RPMI7951 (cell line): ENCODE data around the gene C5AR1. TPM values are rescaled to one million over a fixed set of nuclear protein-coding genes. Genes with fewer than 3 reads are reported as not detected.
"Not testable (repeated sequence)": the region's sequence is repeated elsewhere in the genome, so short reads cannot be mapped to it uniquely, and the experiment has no call there.

Experiments
- DNase-seq: peaks from one replicate; pipeline ENCODE4 v3.0.0-alpha.2; 2012; ENCODE audit warnings: low read depth
- total RNA-seq: library from RNA; depleted of rRNA; stranded (reverse); fragments of >200 nt; shearing (Covaris generic); gene quantifications from 2 replicates; pipeline ENCODE4 v1.2.3, GENCODE V29; 2014

C5AR1 gene
- total RNA-seq, 1 experiment from 2014 or later, result not detected

DNA sequence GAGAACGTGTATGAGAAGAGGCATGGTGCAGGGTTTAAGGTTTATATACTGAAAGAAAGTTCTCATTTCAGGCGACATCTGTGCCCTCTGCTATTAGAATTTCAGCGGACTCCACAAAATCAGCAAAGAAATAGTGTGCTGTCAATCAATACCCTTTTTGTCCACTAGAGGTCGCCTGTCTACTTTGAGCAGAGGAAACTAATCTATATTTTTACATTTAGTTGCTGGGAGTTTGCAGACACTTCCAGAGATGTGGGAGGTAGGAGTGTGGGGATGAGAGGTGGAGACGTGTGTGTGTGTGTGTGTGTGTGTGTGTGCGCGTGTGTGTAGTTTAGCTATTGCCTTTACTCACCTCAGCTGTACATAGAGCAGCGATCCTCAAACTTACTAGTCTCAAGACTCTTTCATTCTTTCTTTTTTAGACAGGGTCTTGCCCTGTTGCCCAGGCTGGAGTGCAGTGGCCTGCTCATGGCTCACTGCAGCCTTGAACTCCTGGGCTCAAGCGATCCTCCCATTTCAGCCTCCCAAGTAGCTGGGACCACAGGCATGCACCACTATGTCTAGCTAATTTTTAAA is 25.2 kb upstream of the C5AR1 start:
- DNase-seq, result peak; percentile 62

DNA sequence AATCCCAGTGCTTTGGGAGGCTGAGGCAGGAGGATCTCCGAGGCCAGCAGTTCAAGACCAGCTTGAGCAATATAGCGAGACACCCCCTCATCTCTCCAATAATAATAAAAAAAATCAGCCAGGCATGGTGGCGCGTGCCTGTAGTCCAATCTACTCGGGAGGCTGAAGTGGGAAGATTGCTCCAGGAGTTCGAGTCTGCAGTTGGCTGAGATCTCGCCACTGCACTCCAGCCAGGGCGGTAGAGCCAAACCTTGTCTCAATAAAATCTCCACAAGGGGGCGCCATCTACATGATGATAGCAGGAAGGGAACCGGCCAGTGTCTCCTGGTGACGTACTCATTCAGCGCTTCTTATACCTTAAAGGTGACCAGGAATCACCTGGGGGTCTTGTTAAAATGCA is 13.6 kb upstream of the C5AR1 start:
- peak; percentile 69 for DNase-seq

DNA sequence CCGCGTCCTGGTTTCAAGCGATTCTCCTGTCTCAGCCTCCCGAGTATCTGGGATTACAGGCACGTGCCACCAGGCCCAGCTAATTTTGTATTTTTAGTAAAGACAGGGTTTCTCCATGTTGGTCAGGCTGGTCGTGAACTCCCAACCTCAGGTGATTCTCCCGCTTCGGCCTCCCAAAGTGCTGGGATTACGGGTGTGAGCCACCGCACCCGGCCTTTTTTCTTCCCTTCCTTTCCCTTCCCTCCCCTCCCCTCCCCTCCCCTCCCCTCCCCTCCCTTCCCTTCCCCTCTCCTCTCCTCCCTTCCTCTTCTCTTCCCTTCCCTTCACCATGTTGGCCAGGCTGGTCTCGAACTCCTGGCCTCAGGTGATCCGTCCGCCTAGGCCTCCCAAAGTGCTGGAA is 8.8 kb upstream of the C5AR1 start:
- DNase-seq, result not testable (repeated sequence)

DNA sequence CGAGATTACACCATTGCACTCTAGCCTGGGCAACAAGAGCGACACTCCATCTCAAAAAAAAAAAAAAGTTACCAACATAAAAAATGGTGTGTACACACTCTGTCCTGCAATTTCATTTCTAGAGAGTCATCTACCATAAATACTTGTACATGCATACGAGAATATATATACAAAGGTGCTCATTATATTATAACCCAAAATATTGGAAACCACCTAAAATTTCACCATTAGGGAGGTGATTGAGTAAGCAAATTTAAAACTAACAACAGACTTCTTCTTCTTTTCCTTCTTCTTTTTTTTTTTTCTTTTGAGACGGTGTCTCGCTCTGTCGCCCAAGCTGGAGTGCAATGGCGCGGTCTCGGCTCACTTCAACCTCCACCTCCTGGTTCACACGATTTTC is 7.4 kb upstream of the C5AR1 start:
- no peak for DNase-seq

DNA sequence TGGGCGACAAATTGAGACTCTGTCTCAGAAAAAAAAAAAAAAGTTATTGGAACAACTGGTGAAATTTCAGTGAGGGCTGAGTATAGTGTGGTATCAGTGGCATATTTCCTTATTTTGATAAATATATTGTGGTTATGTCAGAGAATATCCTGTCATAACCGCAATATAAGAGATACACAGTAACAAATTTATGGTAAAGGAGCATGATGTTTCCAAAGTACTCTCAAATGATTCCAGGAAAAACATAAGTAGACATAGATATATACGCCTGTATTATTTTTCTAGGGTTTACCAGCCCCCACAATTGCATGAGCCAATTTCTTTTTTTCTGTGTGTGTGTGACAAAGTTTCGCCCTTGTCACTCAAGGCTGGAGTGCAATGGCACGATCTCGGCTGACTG is 5.7 kb upstream of the C5AR1 start:
- no peak for DNase-seq

DNA sequence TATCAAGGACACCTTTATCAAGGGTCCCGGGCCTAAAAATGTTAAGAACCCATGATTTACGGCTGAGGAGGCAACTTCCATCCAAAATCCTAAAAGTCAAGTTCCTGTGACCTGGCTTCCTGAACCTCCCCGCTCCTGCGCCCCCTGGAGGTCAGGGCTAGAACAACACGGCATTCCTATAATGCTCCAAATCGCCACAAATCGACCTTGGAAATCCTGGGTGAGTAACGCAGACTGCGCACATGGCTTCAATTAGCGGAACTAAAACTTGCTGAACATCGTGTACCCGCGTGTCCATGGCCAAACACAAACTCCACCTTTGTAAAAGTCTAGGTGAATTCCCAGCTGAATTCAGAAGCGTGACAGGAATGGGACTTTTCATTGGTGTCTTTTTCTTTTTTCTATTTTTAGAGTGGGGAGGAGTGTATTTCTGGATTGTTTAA is 4.3 kb upstream of the C5AR1 start:
- peak; percentile 88 for DNase-seq

DNA sequence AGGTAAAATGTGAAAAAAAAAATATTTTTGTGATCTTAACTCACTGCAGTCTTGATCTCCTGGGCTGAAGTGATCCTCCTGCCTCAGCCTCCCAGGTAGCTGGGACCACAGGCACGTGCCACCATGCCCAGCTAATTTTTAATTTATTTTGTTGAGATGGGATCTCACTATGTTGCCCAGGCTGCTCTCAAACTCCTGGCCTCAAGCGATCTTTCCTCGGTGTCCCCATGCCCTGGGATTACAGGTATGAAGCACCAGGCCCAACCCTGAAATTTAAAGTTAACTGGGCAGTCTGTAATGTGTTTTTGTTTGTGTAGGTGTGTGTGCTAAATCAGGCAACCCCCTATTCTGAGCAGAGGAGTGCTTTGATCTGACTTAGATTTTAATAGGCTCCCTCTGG is 3.4 kb upstream of the C5AR1 start:
- DNase-seq, result no peak

DNA sequence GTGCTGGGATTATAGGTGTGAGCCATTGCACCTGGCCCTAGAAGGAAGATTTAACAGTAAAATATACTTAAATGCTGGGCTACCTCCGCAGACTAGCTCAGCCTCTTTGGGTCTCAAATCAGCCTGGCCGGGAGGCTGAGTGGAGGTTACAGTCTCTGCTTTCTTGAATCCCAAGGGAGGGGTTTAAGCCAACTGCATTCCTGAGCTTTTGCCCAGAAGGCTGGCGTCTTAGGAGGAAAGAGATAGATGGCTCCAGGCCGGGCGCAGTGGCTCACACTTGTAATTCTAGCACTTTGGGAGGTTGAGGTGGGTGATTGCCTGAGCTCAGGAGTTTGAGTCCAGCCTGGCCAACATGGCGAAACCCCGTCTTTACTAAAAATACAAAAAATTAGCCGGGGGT is 623 bp upstream of the C5AR1 start:
- no peak for DNase-seq

DNA sequence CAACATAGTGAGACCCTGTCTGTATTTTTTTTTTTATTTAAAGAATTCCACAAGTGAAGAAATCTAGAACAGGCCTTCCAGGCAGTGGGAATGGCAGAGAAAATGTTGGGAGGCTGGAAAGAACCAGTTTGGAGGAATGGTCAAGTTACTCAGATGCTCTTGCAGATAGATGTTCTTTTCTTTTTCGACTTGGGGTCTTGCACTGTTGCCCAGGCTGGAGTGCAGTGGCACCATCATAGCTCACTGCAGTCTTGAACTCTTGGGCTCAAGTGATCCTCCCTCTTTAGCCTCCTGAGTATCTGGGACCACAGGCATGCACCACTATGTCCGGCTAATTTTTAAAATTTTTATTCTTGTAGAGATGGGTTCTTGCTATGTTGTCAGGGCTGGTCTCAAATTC is 662 bp downstream of the C5AR1 start:
- DNase-seq, result no peak

DNA sequence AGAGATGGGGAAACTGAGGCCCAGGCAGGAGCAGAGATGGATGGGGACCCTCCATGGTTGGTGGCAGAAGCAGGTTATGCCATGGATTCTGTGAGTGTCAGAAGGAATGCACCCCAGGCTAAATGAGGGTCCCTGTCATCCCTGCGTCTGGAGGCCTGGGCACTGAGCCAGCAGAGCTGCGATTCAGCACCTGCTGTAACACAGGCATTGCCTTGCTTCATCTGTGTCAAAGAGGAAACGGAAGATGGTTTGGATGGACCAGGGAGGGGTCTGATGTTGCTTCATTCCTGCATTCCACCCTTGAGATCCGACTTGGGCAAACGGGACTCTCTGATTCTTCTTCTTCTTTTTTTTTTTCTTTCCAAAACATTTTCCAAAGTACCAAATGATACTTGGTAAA is 1.2 kb downstream of the C5AR1 start:
- DNase-seq, result peak; percentile 35

DNA sequence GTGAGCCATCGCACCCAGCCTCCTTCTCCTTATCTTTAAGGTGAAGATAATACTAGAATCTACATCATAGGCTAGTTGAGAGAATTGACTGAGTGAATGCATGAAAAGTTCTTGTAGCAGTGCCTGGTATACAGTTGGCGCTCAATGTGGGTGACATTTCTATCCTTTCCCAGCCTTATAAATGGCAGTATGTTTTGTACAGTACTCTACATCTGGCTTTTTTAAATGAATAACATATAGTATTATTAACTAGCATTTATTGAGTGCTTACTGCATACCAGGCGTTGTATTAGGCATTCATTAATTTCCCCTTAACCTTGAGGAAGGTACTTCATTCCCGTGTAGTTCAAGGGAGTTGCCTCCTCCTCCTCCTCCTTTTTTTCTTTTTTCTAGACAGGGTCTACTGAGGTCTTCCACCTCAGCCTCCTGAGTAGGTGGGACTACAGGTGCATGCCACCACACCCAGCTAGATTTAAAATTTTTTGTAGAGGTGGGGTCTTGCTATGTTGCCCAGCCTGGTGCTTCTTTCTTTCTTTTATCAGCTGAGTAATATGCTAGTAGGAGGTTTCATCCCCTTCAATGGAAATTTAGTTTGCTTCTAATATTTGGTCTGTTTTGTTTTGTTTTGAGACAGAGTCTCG is 2.8 kb downstream of the C5AR1 start:
- no peak for DNase-seq

DNA sequence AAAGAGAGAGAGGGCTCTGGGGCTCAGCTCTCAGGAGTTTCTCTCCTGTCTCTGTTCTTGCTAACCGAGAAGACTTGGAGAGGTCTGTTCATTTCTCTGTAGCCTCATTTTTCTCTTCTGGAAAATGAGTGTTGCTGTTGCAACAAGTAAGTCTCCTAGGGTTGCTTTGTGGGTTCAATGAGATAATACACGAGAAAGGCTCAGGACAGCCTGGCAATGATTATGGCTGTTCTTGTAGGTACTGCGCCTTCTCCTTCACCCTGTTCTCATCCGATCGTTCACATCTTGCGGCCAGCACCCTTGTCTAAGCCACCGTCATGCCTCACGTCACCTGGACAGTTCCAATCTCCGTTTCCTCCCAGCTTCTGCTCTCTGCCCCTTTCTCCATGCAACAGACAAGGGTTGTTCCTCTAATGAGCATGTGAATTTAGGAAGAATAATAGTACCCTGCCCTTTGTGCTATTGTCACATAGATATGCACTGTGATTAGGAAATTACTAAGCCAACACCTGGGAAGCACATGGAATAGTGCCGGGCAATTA is 4.2 kb downstream of the C5AR1 start:
- no peak for DNase-seq

DNA sequence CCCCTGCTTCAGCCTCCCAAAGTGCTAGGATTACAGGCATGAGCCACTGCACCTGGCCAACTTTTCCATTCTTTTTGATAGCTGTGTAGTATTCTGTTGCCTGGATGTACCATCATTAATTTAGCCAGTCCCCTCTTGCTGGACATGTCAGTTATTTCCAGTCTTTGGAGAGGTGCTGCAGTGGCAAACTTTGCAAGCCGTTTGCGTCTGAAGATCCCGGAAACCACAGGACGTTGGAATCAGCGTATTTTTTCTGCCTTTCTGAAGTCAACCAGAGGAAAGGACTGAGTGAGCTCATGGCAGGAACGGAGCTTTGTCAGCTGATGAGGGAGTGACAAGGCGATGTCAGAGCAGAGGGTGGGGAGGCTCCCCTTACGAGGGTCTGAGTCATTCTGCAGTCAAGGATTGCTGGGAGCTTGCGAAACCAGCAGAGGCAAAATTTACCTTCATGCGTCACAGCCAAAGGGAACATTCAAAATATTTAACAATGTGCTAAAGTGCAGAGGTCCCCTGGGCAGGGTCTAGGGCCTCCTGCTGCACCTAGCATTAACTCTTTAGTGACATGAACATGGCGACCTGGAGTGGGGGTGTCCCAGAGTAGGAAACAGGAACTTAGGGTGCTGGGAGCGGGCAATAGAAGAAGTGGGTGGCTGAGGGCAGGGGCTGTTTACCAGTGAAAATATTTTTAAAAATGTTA is 5.6 kb downstream of the C5AR1 start:
- peak; percentile 91 for DNase-seq

DNA sequence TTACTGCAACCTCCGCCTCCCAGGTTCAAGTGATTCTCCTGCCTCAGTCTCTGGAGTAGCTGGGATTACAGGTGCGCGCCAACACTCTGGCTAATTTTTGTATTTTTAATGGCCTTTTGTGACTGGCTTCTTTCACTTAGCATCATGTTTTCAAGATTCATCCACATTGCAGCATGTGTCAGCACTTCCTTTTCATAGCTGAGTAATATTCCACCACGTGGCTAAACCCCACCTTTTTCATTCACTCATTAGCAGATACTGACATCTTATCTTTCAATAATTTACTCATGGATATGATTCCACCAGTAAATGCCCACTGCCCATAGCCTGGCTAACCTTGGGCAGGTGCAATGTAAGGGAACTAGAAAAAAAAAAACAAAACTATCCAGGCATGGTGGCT is 6.9 kb downstream of the C5AR1 start:
- DNase-seq, result no peak

DNA sequence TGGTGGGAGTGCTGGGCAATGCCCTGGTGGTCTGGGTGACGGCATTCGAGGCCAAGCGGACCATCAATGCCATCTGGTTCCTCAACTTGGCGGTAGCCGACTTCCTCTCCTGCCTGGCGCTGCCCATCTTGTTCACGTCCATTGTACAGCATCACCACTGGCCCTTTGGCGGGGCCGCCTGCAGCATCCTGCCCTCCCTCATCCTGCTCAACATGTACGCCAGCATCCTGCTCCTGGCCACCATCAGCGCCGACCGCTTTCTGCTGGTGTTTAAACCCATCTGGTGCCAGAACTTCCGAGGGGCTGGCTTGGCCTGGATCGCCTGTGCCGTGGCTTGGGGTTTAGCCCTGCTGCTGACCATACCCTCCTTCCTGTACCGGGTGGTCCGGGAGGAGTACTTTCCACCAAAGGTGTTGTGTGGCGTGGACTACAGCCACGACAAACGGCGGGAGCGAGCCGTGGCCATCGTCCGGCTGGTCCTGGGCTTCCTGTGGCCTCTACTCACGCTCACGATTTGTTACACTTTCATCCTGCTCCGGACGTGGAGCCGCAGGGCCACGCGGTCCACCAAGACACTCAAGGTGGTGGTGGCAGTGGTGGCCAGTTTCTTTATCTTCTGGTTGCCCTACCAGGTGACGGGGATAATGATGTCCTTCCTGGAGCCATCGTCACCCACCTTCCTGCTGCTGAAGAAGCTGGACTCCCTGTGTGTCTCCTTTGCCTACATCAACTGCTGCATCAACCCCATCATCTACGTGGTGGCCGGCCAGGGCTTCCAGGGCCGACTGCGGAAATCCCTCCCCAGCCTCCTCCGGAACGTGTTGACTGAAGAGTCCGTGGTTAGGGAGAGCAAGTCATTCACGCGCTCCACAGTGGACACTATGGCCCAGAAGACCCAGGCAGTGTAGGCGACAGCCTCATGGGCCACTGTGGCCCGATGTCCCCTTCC is 10.5 kb downstream of the C5AR1 start:
- no peak for DNase-seq

DNA sequence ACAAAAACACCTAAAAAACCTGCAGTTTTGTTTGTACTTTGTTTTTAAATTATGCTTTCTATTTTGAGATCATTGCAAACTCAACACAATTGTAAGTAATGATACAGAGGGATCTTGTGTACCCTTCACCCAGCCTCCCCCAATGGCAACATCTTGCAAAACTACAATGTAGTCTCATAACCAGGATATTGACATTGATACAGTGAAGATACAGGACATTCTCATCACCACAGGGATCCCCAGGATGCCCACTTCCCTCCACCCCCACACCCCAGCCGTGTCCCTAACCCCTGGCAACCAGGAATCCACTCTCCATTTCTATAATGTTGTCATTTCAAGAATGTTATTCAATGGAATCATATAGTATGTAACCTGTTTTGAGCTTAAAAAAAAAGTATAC is 12.0 kb downstream of the C5AR1 start:
- no peak for DNase-seq

DNA sequence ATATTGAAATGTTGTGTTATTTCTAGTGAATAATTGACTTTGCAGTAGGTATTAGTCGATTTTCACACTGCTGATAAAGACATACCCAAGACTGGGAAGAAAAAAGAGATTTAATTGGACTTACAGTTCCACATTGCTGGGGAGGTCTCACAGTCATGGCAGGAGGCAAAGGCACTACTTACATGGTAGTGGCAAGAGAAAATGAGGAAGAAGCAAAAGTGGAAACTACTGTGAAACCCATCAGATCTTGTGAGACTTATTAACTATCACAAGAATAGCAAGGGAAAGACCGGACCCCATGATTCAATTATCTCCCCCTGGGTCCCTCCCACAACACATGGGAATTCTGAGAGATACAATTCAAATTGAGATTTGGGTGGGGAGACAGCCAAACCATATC is 12.4 kb downstream of the C5AR1 start:
- DNase-seq, result no peak

DNA sequence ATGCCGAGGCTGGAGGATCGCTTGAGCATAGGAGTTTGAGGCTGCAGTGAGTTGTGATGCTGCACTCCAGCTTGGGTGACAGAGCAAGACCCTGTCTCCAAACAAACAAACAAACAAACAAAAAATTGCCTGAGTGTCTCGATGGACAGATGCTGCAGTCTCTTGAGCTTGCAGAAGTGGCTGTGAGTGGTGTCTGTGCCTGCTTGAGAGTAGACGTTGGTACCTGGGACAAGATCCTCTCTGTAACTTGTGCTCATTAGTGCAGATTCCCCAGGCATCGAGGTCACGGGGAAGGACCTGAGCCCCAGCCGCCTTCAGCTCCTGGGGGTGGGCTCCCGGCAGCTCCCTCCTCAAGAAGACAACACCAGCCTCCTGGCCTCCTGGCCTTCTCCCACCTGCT is 13.7 kb downstream of the C5AR1 start:
- DNase-seq, result no peak

DNA sequence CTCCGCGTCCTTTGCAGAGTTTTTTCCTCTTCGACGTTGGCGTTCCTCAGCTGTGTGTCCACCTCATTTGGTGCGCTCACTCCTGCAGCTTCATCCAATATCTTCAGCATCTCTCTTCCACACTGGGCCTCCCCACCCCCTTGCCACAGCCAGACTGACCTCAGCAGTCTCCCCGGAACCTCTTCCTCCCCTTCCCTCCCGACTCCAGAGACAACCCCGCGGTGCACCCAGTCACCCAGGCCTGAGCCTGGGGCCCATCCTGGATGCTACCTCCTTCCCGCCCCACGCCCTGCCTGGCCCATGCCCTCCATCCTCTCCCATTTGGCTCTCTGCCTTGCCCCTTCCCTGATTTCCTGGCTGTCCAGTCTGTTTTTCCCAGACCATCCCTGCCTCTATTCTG is 14.2 kb downstream of the C5AR1 start:
- DNase-seq, result no peak

DNA sequence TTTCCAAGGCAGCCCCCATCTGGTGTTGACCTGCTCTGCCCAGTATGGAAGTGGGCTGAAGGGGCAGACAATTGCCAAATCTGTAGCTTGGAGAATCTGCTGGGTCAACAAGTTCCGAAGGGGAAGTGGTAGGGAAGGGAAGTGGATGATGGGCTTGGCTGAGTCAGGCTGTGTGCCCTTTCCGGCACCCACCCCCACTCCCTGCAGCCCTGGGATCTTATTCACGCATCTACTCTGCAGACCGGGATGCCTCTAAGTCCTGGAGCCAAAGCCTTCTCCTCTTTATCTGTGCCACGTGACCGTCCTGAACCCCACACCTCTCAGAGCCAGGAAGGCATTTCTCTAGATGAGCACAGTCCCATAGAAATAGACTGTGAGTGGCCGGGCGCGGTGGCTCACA is 14.8 kb downstream of the C5AR1 start:
- DNase-seq, result no peak

DNA sequence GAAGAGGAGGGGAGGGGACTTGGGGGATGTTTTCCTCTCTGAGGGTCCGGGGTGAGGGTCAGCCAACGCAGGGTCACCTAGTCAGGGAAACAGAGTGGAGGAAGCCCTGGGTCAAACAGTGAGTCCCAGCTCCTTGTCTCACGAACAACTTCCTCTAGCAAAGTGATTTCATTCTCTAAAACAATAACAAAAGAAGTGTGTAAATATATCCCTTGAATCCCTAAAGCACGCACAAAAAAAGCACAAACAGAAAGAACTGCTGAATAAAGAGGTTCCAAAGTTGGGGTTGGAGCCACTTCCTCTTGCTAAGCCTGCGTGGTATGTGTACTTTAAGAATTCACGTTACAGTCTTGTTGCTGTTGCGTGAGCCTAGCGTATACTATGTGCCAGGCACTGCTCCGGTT is 20.8 kb downstream of the C5AR1 start:
- no peak for DNase-seq

DNA sequence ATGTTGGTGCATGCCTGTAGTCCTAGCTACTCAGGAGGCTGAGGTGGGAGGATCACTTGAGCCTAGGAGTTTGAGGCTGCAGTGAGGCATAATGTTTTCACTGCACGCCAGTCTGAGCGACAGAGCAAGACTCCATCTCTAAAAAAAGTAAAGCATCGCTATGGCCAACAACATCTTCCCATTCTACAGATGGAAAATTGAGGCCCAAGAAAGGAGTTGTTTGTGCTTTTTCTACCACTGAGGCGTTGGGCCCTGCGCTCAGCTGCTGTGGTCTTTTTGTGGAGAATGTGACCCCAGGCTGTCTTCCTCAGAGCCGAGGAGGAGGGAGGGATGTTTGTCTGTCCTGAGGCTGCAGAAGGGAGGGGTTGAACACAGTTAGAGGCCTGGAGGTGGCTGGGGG is 21.8 kb downstream of the C5AR1 start:
- no peak for DNase-seq
